GM19193 (cell line): ENCODE data around the gene GPR26.

ENCODE experiments used
- POLR2A ChIP-seq: IDR thresholded peaks from 4 replicates; pipeline ENCODE4 v1.6.1; 2011; ENCODE audit not compliant: insufficient read depth, insufficient read length; ENCODE audit errors: extremely low read depth

Gene GPR26, protein sequence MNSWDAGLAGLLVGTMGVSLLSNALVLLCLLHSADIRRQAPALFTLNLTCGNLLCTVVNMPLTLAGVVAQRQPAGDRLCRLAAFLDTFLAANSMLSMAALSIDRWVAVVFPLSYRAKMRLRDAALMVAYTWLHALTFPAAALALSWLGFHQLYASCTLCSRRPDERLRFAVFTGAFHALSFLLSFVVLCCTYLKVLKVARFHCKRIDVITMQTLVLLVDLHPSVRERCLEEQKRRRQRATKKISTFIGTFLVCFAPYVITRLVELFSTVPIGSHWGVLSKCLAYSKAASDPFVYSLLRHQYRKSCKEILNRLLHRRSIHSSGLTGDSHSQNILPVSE

DNA sequence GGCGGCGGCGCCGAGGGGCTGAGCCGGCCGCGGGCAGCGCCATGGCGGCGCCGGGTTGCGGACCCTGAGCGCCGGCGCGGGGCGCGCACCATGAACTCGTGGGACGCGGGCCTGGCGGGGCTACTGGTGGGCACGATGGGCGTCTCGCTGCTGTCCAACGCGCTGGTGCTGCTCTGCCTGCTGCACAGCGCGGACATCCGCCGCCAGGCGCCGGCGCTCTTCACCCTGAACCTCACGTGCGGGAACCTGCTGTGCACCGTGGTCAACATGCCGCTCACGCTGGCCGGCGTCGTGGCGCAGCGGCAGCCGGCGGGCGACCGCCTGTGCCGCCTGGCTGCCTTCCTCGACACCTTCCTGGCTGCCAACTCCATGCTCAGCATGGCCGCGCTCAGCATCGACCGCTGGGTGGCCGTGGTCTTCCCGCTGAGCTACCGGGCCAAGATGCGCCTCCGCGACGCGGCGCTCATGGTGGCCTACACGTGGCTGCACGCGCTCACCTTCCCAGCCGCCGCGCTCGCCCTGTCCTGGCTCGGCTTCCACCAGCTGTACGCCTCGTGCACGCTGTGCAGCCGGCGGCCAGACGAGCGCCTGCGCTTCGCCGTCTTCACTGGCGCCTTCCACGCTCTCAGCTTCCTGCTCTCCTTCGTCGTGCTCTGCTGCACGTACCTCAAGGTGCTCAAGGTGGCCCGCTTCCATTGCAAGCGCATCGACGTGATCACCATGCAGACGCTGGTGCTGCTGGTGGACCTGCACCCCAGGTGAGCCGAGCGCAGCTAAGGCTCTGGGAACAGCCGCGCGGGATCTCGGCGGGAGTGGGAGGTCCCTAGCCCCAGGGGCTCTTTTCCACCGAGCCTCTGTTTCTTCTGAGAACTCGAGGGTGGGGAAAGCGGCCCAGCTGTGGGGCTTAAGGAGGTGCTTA, at the start of gene GPR26:
TSS of gene GPR26 (plus strand) at position 38 of the 919 bp plus-strand sequence. CDS start at position 91, 53 bp downstream.
- TF ChIP-seq POLR2A, result no peak

GRCh38 chr10:123618224-123618623, 47.9 kb upstream of the GPR26 start:
- TF ChIP-seq POLR2A, result no peak

DNA sequence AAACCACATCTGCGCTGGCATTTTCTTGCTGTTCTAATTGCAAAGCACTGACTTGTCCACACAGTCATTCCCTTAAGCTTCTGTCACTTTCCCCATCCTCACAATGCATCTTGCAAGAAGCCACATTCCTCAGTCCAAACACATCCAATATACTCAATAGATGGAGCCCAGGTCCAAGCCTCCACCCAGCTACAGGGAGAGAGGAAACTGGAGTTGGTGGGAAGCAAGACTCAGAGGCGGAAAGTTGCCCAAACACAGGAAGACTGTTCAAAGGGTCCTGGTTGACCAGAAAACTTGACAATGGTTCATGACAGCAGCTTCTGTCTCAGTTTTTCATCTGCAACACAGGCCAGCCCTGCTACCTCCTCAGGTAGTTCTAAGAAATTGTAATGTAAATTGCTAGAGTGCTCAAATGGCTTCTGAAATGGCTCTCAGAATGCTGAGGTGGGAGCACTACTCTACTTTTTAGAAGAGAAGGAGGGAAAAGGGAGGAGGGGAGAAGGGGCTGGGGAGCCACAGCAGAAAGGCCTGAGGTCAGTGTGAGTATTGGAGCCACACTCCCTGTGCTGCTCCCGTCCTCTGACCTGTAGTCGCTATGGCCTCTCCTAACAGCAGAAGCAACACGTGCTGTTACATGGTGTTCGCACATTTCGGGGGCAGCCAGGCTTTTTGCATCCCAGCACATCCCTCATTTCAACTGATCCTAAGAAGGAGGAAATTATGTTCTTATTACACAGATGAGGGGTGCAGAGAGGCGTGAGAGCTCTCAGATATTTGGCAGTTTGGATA, 46.9 kb upstream of the GPR26 start:
- TF ChIP-seq POLR2A, result no peak

GRCh38 chr10:123620621-123621020, 45.5 kb upstream of the GPR26 start:
- no peak for TF ChIP-seq POLR2A

DNA sequence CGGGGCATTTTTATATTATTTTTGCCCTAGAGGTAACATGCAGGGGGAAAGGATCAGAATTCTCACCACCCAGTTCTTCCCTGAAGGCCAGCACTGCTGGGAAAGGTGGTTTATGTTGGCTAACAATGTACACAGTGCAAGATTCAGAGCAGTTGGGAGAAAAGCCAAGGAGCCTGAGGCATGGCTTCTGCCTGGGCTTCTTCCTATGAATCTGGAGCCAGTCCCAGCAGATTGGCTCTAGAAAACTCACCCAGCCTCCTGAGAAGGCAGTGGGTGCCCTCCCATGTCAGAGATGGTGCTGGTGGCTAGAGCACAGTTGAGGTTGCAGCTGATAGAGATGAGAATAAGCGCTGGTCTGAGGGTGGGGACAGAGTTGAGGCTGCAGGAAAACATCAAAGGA, 44.7 kb upstream of the GPR26 start:
- no peak for TF ChIP-seq POLR2A

GRCh38 chr10:123621916-123622315, 44.2 kb upstream of the GPR26 start:
- no peak for TF ChIP-seq POLR2A

- no peak for TF ChIP-seq POLR2A
These were observed 43.8 kb upstream of the GPR26 start for GRCh38 chr10:123622381-123622780.

DNA sequence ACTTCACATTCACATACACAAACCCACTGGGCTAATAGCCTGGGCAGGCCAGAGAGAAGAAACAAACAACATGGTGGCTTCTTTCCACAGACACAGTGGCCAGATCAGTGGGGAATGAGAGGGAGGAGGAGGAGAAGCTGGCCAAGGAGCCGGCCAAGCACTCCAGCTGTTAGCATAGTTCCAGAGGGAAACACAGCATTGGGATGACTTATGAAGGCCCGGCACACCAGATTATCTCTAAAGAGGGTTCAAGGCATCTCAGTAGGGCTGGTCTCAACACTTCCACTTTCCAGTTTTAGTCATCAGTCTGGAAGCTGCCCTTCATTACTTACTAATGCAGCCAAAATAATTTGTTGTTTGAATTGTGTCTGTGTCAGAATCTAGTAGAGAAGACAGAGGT, 42.1 kb upstream of the GPR26 start:
- TF ChIP-seq POLR2A, result no peak

DNA sequence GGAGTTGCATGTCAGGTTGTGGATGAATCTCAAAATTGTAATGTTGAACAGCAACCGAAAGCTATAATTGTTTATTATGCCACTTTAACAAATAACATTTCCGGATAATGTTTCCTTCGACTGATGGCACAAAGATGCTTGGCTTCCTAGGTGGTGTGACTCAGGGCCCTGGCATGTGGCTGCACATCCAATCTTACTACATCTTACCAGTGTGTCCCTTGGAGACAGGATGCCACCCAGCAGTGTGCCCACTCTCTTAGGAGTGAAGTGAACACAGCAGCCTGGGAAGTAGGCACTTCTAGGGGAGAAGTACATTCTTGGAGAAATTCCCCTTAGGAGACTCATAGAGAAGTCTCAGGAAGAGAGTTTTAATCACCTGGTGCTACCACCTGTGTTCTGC, 33.0 kb upstream of the GPR26 start:
- no peak for TF ChIP-seq POLR2A

GRCh38 chr10:123633636-123634035, 32.5 kb upstream of the GPR26 start:
- TF ChIP-seq POLR2A, result no peak

- TF ChIP-seq POLR2A, result no peak
These were observed 31.9 kb upstream of the GPR26 start for GRCh38 chr10:123634221-123634620.

- TF ChIP-seq POLR2A, result no peak
These were observed 31.0 kb upstream of the GPR26 start for GRCh38 chr10:123635131-123635530.

DNA sequence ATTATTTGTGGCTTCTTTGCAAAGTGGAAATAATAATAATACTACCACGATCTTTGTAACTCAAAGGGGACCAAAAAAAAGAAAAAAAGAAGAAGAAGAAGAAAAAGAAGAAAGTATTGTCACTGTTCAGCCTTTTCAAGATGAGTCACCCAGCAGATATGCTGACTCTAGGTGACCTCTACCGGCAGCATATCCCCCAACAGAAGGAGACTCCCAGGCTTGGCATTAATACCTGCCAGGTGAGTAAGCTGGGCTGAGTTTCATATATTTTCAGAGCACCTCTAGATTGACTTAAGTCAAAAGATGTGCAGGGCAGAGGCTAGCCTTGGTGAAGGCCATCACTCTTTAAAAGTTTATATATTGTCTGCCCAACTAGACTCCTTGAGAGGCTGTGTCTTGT, 30.4 kb upstream of the GPR26 start:
- TF ChIP-seq POLR2A, result no peak

- no peak for TF ChIP-seq POLR2A
These were observed 29.4 kb upstream of the GPR26 start for GRCh38 chr10:123636598-123637325.
